Keratinocyte (primary cell): ENCODE results near the gene TRO. TPM values are rescaled to one million over a fixed set of nuclear protein-coding genes. Genes with fewer than 3 reads are reported as not detected.

Experiments
- DNase-seq: peaks from one replicate; pipeline ENCODE4 v3.0.0-alpha.2; 2011; ENCODE audit warnings: low read depth, missing footprints, low spot score
- FAIRE-seq: peaks from 2 replicates; lab custom pipeline; 2011; peaks lifted over from hg19 to GRCh38; lab: Jason Lieb, UNC
- H2AFZ ChIP-seq: 2 replicates; pipeline ENCODE4 v1.6.0; 2012; ENCODE audit warnings: low read length, control low read depth, inconsistent platforms; ENCODE audit not compliant: control insufficient read depth
- H3K27ac ChIP-seq: 2 replicates; pipeline ENCODE4 v1.5.1; 2011; ENCODE audit warnings: low read length; ENCODE audit not compliant: control insufficient read depth, insufficient read depth
- H3K27me3 ChIP-seq: 3 replicates; pipeline ENCODE4 v1.6.0; 2011; ENCODE audit warnings: low read length; ENCODE audit not compliant: control insufficient read depth, insufficient read depth; ENCODE audit errors: extremely low read depth
- H3K36me3 ChIP-seq, 2 experiments: 2 replicates in 1 of 2; 3 replicates in 1 of 2; pipeline ENCODE4 v1.5.1; 2011; ENCODE audit warnings: low read length in 2 of 2, mild to moderate bottlenecking in 1 of 2; ENCODE audit not compliant: control insufficient read depth in 2 of 2, insufficient read depth in 2 of 2; ENCODE audit errors: extremely low read depth in 1 of 2
- H3K4me1 ChIP-seq: 3 replicates; pipeline ENCODE4 v1.5.1; 2011; ENCODE audit warnings: low read length; ENCODE audit not compliant: control insufficient read depth, insufficient read depth; ENCODE audit errors: extremely low read depth
- H3K4me2 ChIP-seq: 3 replicates; pipeline ENCODE4 v1.6.0; 2011; ENCODE audit warnings: low read depth, low read length; ENCODE audit not compliant: control insufficient read depth, insufficient read depth; ENCODE audit errors: extremely low read depth
- H3K4me3 ChIP-seq, 3 experiments: fragments of 200-600 bp in 1 of 3; sonication (generic) in 1 of 3; 2 replicates in 2 of 3; 3 replicates in 1 of 3; pipeline ENCODE4 v1.5.1; 2011 to 2016; ENCODE audit warnings: low read length in 3 of 3, mild to moderate bottlenecking in 3 of 3, control low read depth in 2 of 3, inconsistent platforms in 1 of 3, low read depth in 1 of 3, mixed read lengths in 1 of 3, mixed run types in 1 of 3, moderate library complexity in 1 of 3; ENCODE audit not compliant: control insufficient read depth in 2 of 3, insufficient read depth in 2 of 3; ENCODE audit errors: extremely low read depth in 1 of 3
- H3K79me2 ChIP-seq: 2 replicates; pipeline ENCODE4 v1.6.0; 2012; ENCODE audit warnings: low read length; ENCODE audit not compliant: control insufficient read depth, insufficient read depth
- H3K9ac ChIP-seq: 3 replicates; pipeline ENCODE4 v1.6.0; 2011; ENCODE audit warnings: low read length; ENCODE audit not compliant: control insufficient read depth, insufficient read depth; ENCODE audit errors: extremely low read depth
- H3K9me1 ChIP-seq: 3 replicates; pipeline ENCODE4 v1.6.0; 2011; ENCODE audit warnings: low read length; ENCODE audit not compliant: control insufficient read depth, insufficient read depth; ENCODE audit errors: extremely low read depth
- H3K9me3 ChIP-seq: 2 replicates; pipeline ENCODE4 v1.5.1; 2012; ENCODE audit warnings: low read depth, low read length; ENCODE audit not compliant: control insufficient read depth
- H4K20me1 ChIP-seq: 3 replicates; pipeline ENCODE4 v1.6.0; 2011; ENCODE audit warnings: low read length; ENCODE audit not compliant: control insufficient read depth, insufficient read depth; ENCODE audit errors: extremely low read depth
- EZH2 ChIP-seq: IDR thresholded peaks from one replicate; pipeline ENCODE4 v1.6.1; 2012; ENCODE audit warnings: inconsistent platforms, mild to moderate bottlenecking, low read length, moderate library complexity
- dilution Hi-C: fragments of 300-500 bp; cut with MboI; formaldehyde crosslinking; loops from one replicate; pipeline ENCODE4 v1.7.0; 2020; ENCODE audit warnings: low sequenced_read_pairs; ENCODE audit not compliant: extremely low pct_ligation_motif_present
- polyA plus RNA-seq, 5 experiments: library from polyadenylated mRNA; depleted of rRNA in 3 of 5; stranded (reverse) in 3 of 5; stranded (forward) in 1 of 5; unstranded in 1 of 5; fragments of >200 nt; gene quantifications; 1 replicate in 1 of 5; 2 replicates in 3 of 5; 3 replicates in 1 of 5; pipeline versions ENCODE4 v1.2.1 to v1.2.3, GENCODE V29; 2011 to 2012; ENCODE audit warnings: missing spikeins in 2 of 5, low read depth in 1 of 5, low replicate concordance in 1 of 5
- TF ChIP-seq, protein P1 (sequence below), 3 experiments: IDR thresholded peaks in 1 of 3; conservative IDR thresholded peaks in 1 of 3; optimal IDR thresholded peaks in 1 of 3; 2 replicates in 2 of 3; 3 replicates in 1 of 3; pipeline versions ENCODE3 to v1.5.1; 2011; ENCODE audit warnings: low read length in 3 of 3, mild to moderate bottlenecking in 3 of 3, moderate library complexity in 2 of 3, control low read depth in 1 of 3, inconsistent platforms in 1 of 3; ENCODE audit not compliant: insufficient read depth in 2 of 3; ENCODE audit errors: extremely low read depth in 1 of 3

The TRO gene
- polyA plus RNA-seq, 1 donor (not counting 4 experiments of a cell fraction or from before 2014, with no cell fraction given): 0.79 TPM

DNA sequence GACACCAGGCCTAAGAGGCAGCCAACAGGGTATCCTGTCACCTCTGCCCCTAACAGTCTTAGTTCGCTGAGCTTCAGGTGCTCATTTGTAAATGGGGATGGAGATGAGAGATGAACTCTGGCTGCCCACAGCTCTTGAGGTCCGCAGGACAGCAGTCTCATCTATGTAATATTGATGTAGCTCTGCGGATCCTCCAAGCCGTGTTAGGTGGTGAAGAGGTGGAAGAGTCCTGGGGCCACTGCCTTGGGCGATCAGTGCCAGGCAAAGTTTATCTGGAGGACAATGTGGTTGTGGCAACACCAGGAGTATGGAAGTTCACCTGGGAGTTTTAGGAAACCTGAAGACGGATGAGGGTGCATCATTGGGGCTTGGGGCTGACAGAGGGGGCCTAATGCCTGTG is 13.4 kb downstream of the TRO start:
- H3K27ac ChIP-seq: no peak overlapping the region
- H3K27me3 ChIP-seq: no peaks in the 10 kb centered on the region
- FAIRE-seq (no peak), DNase-seq (no peak)
- no peaks in the 10 kb centered on the region for H3K36me3 ChIP-seq
- H3K79me2 ChIP-seq: no peaks in the 10 kb centered on the region
- no peak overlapping the region for H3K9ac ChIP-seq
- H3K4me1 ChIP-seq: no peaks in the 10 kb centered on the region
- no peak overlapping the region for H3K4me2 ChIP-seq
- TF ChIP-seq, protein P1, sequence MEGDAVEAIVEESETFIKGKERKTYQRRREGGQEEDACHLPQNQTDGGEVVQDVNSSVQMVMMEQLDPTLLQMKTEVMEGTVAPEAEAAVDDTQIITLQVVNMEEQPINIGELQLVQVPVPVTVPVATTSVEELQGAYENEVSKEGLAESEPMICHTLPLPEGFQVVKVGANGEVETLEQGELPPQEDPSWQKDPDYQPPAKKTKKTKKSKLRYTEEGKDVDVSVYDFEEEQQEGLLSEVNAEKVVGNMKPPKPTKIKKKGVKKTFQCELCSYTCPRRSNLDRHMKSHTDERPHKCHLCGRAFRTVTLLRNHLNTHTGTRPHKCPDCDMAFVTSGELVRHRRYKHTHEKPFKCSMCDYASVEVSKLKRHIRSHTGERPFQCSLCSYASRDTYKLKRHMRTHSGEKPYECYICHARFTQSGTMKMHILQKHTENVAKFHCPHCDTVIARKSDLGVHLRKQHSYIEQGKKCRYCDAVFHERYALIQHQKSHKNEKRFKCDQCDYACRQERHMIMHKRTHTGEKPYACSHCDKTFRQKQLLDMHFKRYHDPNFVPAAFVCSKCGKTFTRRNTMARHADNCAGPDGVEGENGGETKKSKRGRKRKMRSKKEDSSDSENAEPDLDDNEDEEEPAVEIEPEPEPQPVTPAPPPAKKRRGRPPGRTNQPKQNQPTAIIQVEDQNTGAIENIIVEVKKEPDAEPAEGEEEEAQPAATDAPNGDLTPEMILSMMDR (optimal IDR thresholded peaks at IDR 0.05 in 1 of 3, IDR thresholded peaks at IDR 0.05 in 1 of 3, conservative IDR thresholded peaks at IDR 0.05 in 1 of 3; ENCODE audit: extremely low read depth in 1 of 3, insufficient read depth in 2 of 3, low read length in 3 of 3): no peak
- no peak for TF ChIP-seq EZH2
- H3K9me1 ChIP-seq: no peaks in the 10 kb centered on the region
- no peaks in the 10 kb centered on the region for H4K20me1 ChIP-seq
- no peaks in the 10 kb centered on the region for H3K9me3 ChIP-seq
- no peak overlapping the region for H3K4me3 ChIP-seq
- dilution Hi-C loops: no loop called here
- H2AFZ ChIP-seq: no peak overlapping the region

DNA sequence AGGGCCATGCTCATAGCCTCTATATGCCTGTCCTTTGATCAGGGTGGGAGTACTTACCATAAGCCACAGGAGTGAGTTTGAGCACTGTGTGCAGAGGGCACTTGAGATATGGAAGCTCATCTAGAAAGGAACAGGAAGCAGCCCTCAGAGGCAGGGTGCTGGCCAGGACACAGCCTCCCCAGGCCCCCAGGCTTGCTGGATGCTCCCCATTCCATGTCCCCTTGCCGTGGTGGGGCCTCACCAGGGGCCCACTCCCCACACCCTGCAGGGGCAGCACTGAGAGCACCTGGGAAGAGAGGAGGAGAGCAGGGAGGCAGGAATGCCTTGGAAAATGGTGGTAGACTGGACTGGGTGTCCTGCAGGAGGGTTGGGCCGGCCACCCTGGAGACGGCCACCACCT is 14.3 kb downstream of the TRO start:
- Histone ChIP-seq H3K79me2 (no peaks in the 10 kb centered on the region), H3K4me1 (no peaks in the 10 kb centered on the region), H2AFZ (no peak overlapping the region), H3K27ac (no peak overlapping the region), H3K27me3 (no peaks in the 10 kb centered on the region), H3K4me2 (no peak overlapping the region), H3K9ac (no peak overlapping the region), H3K9me3 (no peaks in the 10 kb centered on the region), H3K9me1 (no peaks in the 10 kb centered on the region), H3K36me3 (no peaks in the 10 kb centered on the region), H3K4me3 (no peak overlapping the region), H4K20me1 (no peaks in the 10 kb centered on the region)
- DNase-seq: no peak
- no peak for TF ChIP-seq EZH2
- TF ChIP-seq, protein P1 (optimal IDR thresholded peaks at IDR 0.05 in 1 of 3, IDR thresholded peaks at IDR 0.05 in 1 of 3, conservative IDR thresholded peaks at IDR 0.05 in 1 of 3; ENCODE audit: extremely low read depth in 1 of 3, insufficient read depth in 2 of 3, low read length in 3 of 3): no peak
- FAIRE-seq: no peak
- dilution Hi-C loops: no loop called here
